HepG2 (cell line): ENCODE measurements around the gene ENTPD7. TPM values are rescaled to one million over a fixed set of nuclear protein-coding genes. Genes with fewer than 3 reads are reported as not detected.

Source experiments
- ZNF230 ChIP-seq: sonication (generic); formaldehyde crosslinking; IDR thresholded peaks from 2 replicates; pipeline ENCODE4 v1.4.0; 2020; ENCODE audit warnings: mild to moderate bottlenecking, missing genetic modification reagents
- polyA plus RNA-seq, 8 experiments: library from polyadenylated mRNA; depleted of rRNA in 3 of 8; stranded (reverse) in 7 of 8; unstranded in 1 of 8; fragments of >200 nt; fragmentation: Illumina TruSeq in 4 of 8; extraction: Trizol in 4 of 8; gene quantifications; 2 replicates each; pipeline versions ENCODE4 v1.2.1 to v1.2.3, GENCODE V29; 2011 to 2016; ENCODE audit warnings: low read depth in 4 of 8, missing spikeins in 1 of 8, mixed read lengths in 1 of 8; ENCODE audit not compliant: insufficient read depth in 1 of 8
- total RNA-seq, 5 experiments: library from RNA; depleted of rRNA; stranded (reverse); fragments of >200 nt; fragmentation: Illumina TruSeq; extraction: Trizol; gene quantifications; 2 replicates each; pipeline ENCODE4 v1.2.3, GENCODE V29; 2016; ENCODE audit warnings: low read depth in 1 of 5
- TF ChIP-seq, protein P1 (sequence below): sonication (generic); formaldehyde crosslinking; IDR thresholded peaks from one replicate; pipeline ENCODE4 v1.5.1; 2020; ENCODE audit warnings: mild to moderate bottlenecking, missing genetic modification reagents; ENCODE audit errors: not compliant biosample characterization

The ENTPD7 gene
- total and polyA plus RNA-seq, 2 of the 13 experiments (the other 11 are each of a cell fraction or from before 2014, with no cell fraction given) = 7.6 to 36.5 TPM

DNA sequence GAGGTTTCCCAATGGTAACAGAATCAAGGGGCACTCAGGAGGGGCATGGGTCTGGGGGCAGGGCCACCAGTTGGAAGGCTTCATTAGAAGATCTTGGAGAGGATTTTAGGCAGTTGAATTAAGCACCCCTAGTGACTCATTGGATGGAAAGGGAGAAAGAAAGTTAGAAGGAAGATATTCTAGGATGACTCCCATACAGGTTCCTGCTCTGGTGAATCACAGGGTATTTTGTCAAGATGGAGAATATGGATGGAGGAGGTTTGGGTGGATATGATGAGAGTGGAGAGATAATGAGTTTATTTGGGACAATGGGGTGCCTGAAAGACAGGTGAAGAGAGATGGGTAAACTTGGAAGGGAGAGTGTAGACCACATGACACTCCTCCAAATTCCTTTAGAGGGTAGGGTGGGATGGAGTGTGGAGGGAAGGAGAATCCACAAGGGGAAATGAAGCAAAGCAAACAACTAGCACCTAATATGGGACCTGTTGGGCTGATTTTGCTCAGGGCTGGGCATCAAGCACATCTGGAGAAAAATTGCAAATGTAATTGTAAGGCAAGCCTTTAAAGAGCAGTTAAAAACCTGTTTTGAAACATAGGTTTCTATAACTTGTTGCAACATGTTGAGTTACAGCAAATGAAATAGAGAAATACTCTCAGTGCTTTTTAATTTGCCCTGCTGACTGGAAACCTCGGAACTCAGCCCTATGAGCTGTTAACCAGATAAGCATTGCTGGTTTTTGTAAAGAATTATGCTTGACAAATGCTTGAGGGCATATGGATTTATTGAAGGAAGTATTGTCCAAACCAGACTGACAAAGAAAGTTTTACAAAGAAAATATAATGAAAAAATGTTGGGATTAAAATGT lies 2.9 kb upstream of the ENTPD7 start (continued):
- TF ChIP-seq, protein P1, sequence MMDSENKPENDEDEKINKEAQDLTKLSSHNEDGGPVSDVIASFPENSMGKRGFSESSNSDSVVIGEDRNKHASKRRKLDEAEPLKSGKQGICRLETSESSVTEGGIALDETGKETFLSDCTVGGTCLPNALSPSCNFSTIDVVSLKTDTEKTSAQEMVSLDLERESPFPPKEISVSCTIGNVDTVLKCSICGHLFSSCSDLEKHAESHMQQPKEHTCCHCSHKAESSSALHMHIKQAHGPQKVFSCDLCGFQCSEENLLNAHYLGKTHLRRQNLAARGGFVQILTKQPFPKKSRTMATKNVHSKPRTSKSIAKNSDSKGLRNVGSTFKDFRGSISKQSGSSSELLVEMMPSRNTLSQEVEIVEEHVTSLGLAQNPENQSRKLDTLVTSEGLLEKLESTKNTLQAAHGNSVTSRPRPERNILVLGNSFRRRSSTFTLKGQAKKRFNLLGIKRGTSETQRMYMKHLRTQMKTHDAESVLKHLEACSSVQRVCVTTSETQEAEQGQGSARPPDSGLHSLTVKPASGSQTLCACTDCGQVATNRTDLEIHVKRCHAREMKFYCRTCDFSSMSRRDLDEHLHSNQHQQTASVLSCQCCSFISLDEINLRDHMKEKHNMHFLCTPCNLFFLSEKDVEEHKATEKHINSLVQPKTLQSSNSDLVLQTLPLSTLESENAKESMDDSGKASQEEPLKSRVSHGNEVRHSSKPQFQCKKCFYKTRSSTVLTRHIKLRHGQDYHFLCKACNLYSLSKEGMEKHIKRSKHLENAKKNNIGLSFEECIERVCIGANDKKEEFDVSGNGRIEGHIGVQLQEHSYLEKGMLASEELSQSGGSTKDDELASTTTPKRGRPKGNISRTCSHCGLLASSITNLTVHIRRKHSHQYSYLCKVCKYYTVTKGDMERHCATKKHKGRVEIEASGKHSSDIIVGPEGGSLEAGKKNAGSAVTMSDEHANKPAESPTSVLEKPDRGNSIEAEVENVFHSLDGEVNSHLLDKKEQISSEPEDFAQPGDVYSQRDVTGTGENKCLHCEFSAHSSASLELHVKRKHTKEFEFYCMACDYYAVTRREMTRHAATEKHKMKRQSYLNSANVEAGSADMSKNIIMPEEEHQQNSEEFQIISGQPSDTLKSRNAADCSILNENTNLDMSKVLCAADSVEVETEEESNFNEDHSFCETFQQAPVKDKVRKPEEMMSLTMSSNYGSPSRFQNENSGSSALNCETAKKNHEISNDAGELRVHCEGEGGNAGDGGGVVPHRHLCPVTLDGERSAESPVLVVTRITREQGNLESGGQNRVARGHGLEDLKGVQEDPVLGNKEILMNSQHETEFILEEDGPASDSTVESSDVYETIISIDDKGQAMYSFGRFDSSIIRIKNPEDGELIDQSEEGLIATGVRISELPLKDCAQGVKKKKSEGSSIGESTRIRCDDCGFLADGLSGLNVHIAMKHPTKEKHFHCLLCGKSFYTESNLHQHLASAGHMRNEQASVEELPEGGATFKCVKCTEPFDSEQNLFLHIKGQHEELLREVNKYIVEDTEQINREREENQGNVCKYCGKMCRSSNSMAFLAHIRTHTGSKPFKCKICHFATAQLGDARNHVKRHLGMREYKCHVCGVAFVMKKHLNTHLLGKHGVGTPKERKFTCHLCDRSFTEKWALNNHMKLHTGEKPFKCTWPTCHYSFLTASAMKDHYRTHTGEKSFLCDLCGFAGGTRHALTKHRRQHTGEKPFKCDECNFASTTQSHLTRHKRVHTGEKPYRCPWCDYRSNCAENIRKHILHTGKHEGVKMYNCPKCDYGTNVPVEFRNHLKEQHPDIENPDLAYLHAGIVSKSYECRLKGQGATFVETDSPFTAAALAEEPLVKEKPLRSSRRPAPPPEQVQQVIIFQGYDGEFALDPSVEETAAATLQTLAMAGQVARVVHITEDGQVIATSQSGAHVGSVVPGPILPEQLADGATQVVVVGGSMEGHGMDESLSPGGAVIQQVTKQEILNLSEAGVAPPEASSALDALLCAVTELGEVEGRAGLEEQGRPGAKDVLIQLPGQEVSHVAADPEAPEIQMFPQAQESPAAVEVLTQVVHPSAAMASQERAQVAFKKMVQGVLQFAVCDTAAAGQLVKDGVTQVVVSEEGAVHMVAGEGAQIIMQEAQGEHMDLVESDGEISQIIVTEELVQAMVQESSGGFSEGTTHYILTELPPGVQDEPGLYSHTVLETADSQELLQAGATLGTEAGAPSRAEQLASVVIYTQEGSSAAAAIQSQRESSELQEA (CRISPR knock-in tag) = no peak
- TF ChIP-seq ZNF230 (CRISPR knock-in tag) = no peak
